Lung microvascular endothelial cell (primary cell): Measurements from ENCODE around the gene RABGGTA. TPM values are rescaled to one million over a fixed set of nuclear protein-coding genes. Genes with fewer than 3 reads are reported as not detected.
"Not testable (repeated sequence)": the region's sequence is repeated elsewhere in the genome, so short reads cannot be mapped to it uniquely, and the experiment has no call there.

Experiments used
- DNase-seq, 2 donors: peaks; one replicate each; pipeline versions ENCODE4 v3.0.0 to v3.0.0-alpha.2; 2010; ENCODE audit warnings: low read depth in 2 of 2
- total RNA-seq: library from RNA; depleted of rRNA; stranded (reverse); fragments of >200 nt; gene quantifications from 2 replicates; pipeline ENCODE4 v1.2.1, GENCODE V29; 2014

RABGGTA gene
- total RNA-seq, 1 donor from 2014 or later: 17.3 TPM

DNA sequence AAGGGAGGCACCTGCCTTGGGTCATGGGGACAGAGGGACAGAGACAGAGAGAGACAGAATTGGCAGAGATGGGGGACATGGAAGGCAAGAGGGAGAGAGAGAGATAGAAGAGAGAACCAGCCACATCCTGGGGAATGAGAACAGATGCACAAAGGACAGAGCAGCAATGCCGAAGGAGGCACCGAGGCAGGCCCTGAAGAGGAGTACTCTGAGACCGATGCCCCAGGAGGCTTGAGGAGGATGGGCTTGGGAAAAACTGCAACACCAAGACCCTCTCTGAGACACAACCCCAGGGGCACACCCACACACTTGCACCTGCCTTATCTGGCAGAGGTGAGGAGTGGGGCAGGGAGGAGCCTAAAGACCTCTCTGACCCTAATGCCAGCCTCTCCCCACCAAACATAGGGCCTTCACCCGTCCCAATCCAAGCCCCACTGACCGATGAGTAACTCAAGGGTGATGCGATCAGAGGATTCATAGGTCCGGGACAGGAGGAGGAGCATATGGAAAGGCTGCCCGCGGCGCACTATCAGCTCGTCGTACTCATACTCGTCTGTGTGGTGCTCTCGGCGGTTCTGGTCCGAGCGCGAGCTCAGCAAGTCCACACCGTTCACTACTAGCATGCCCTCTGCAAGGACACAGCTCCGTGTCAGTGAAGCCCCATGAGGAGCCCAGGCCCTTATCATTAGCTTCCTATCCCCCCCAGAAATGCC, 10.0 kb downstream of the RABGGTA start:
- no peak for DNase-seq

GRCh38 chr14:24260780-24261157, 10.6 kb downstream of the RABGGTA start:
- DNase-seq: no peak

DNA sequence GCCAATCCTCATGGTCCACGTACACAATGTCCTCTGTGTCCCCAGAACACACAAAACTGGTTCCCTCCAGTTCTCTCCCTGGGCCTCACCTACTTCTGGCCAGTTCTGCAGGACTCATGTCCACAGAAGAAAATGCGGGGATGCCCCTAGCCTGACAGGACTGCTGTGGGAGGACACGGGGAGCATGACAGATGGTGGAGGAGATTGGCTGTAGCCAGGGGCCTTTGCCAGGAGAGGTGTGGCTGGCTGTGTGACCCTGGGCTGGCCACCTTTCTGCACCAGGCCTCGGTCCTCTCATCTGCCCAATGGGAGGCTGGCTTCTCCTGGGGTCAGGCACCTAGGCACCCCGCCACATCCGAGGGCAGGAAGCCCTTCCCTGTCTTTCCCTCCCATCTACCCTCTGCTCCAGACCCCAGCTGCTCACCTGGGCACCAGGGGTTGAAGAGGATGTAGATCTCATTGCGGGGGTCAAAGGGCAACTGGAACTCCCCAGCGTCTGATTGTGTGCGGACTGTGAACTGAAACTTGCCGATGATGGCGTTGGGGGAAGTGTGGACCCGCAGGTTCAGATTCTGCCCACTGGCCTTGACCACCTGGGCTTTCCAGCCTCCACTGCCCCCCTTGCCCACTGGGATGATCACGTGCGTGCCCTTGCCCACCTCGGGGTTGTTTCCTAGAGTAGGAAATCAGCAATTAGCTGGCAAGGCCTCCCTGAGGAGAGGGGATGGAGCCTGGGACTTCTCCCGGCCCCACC, 11.2 kb downstream of the RABGGTA start:
- DNase-seq: no peak

- no peak for DNase-seq
These were observed 11.9 kb downstream of the RABGGTA start for GRCh38 chr14:24259282-24260025.

GRCh38 chr14:24258548-24259265, 12.7 kb downstream of the RABGGTA start:
- no peak for DNase-seq

- no peak for DNase-seq
These were observed 13.3 kb downstream of the RABGGTA start for GRCh38 chr14:24258119-24258518.

DNA sequence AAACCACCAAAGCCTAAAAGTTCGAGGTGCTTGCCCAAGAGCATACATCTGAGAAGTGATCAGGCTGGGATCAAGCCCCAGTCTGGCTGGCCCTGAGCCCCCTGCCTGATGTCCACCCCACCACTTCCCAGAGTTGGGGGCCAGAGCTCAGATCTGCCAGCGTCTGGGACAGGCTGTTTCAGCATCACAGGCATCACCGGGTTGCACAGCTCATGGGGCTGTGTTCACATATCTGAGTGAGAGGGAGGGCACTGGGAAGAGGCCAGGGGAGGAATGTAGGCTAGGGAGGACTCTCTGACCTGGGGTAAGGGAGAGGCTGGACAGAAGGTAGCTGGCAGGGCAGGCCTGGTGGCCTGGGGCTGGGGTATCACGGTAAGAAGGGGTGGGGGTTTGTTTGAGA, 14.4 kb downstream of the RABGGTA start:
- DNase-seq: no peak

DNA sequence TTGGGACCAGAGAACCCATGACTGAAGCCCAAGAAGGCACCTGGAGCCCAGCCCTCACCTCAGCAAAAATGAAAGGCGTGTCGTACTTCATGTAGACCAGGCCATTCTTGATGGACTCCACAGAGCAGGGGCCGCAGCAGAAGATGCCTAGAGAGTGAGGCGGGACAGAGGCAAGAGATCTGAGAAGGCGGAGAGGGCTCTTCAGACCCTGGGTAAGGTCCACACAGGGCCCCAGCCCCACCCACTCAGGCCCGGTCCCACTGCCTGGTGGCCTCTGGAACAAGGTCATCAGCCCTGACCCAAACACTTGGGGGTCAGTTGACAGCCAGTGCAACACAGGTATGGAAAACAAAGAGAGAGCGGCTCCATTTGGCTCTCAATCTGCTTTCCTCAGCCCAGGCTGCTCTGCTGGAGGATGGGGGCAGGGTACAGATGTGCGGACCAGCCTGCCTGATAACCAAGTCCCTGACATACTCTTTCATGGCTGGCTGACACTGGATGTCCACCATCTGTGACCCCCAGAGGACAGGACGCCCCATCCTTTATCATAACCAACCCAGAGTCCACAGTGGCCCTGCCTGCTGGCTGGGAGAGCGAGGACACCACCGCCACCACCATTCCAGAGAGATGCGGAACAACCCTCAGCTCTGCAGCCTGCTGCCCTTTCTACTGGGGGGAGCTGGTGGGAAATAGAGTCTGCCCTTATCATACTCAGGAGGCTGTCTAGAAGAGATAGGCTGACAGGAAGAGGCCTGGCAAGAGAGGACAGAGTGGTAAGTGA, 15.3 kb downstream of the RABGGTA start:
- DNase-seq: no peak

- no peak for DNase-seq
These were observed 16.0 kb downstream of the RABGGTA start for GRCh38 chr14:24255438-24255837.

DNA sequence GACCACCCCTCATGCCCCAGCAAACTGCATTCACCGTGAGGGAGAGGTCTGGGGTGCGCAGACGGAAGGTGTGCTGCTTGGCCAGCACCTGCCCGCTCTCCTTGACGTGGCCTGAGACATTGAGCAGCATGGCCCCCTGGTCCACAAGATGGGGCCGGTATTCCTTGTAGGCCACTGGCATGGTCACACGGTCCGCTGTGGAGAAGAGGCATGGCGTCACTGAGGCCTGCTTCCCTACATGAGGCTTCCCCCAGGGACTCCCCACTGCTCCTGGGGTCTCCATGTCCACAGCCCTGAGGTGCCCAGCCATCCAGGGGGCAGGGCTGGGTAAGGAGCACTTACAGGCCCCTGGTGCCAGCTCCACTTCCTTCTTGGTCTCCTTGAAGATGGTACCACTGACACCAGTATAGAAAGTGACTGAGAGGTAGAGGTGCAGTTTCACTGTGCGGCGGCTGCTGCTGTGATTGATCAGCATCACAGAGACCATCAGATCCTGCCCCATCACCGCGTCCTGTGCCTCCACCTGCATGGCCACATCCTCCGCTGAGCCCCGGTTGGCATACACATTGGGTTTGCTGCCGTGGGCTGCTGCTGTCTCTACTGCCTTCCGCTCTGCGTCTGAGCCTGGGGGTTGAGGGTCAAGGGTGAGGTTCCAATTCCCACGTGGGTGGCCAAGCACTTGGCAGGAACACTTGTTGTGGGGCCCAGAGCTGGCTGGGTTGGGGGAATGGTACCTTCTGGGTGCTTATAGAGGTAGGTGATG, 16.6 kb downstream of the RABGGTA start:
- DNase-seq: no peak

GRCh38 chr14:24253936-24254335, 17.5 kb downstream of the RABGGTA start:
- DNase-seq: no peak

GRCh38 chr14:24252289-24253124, 18.9 kb downstream of the RABGGTA start:
- no peak for DNase-seq

- peak in 1 of 2 donors; percentile 53 for DNase-seq
These were observed 19.5 kb downstream of the RABGGTA start for GRCh38 chr14:24251880-24252288.

- no peak for DNase-seq
These were observed 21.0 kb downstream of the RABGGTA start for GRCh38 chr14:24250354-24250753.

GRCh38 chr14:24249230-24250021, 22.0 kb downstream of the RABGGTA start:
- no peak for DNase-seq

GRCh38 chr14:24247422-24247821, 24.0 kb downstream of the RABGGTA start:
- DNase-seq: no peak

DNA sequence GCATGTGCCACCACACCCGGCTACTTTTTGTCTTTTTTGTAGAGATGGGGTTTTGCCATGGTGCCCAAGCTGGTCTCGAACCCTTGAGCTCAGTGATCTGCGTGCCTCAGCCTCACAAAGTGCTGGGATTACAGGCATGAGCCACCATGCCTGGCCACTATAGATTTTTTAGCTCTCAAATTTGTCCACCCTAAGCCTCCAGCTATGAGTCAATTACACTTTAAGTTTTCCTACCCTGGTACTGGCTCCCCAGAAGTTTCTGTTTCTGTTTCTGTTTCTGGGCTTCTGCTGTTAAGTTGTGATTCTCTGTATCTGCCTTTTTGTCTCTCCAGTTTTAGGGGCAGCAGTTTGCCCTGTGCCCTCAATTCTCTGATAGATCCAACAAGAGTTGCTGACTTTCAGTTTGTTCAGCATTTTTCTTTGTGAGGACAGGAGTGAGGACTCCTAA, 24.6 kb downstream of the RABGGTA start:
- no peak for DNase-seq

DNA sequence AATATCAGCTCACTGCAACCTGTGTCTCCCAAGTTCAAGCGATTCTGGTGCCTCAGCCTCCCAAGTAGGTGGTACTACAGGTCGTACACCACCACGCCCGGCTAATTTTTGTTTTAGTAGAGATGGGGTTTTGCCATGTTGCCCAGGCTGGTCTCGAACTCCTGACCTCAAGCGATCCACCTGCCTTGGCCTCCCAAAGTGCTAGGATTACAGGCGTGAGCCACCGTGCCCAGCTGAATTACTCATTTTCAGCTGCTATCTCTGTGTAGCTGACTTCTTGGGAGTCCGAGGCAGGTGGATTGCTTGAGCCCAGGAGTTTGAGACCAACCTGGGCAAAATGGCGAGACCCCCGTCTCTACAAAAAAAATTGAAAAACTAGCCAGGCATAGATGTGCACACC, 26.0 kb downstream of the RABGGTA start:
- DNase-seq: not testable (repeated sequence)
